HG02981 (cell line): ENCODE data around the gene RPS16.

ENCODE experiments used
- ATAC-seq: cut with Tn5 transposase; IDR thresholded peaks from one replicate; pipeline ENCODE4 v1.9.1; 2021; ENCODE audit warnings: mild to moderate bottlenecking, moderate library complexity; ENCODE audit not compliant: unreplicated experiment

RPS16 gene

GRCh38 chr19:39423258-39424086, 12.3 kb downstream of the RPS16 start:
- ATAC-seq: no peak

DNA sequence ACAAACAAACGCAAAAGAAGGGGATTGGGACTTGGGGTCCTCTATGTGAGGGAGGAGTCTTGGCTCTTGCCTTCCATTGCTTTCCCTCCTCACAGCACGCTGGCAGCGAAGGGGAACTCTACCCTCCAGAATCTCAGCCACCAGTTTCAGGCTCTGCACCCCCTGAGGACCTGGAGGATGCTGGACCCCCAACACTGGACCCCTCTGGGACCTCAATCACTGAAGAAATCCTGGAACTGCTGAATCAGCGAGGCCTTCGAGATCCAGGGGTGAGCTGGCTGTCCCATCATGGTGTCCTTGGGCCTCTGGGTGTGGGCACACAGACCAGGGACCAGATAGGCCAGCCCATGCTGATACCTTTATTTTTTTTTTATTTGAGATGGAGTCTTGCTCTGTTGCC, 13.7 kb downstream of the RPS16 start:
- ATAC-seq: no peak

DNA sequence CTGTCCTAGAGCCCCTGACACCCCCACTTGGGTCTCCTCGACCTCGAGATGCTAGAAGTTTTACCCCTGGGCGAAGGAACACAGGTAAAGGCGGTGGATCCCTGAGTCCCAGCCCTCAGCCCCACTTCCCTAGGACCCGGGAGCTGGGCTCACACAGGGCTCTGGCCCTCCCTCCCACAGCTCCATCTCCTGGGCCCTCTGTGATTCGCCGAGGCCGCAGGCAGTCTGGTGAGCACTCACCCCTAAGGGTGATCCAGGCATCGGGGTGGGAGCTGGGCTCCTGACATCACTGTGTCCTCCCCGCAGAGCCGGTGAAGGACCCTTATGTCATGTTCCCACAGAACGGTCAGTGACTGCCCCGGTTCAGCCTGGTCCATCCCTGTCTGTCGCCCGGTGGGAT, 15.0 kb downstream of the RPS16 start:
- no peak for ATAC-seq

DNA sequence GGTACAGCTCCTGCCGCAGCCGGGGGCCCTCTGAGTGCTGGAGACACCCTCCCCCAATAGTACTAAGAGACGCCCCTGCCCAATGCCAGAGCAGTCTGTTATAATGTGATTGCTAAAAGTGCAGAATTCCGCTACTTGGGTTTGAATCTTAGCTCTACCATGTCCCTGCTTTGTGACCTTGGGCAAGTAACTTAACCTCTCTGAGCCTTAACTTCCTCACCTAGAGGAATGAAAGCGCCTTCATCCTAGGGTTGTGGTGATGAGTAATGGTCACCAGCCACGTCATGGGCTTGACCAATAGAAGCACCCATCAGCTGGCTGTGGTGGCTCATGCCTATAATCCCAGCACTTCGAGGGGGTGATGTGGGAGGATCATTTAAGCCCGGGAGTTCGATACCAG, 16.7 kb downstream of the RPS16 start:
- ATAC-seq: no peak

DNA sequence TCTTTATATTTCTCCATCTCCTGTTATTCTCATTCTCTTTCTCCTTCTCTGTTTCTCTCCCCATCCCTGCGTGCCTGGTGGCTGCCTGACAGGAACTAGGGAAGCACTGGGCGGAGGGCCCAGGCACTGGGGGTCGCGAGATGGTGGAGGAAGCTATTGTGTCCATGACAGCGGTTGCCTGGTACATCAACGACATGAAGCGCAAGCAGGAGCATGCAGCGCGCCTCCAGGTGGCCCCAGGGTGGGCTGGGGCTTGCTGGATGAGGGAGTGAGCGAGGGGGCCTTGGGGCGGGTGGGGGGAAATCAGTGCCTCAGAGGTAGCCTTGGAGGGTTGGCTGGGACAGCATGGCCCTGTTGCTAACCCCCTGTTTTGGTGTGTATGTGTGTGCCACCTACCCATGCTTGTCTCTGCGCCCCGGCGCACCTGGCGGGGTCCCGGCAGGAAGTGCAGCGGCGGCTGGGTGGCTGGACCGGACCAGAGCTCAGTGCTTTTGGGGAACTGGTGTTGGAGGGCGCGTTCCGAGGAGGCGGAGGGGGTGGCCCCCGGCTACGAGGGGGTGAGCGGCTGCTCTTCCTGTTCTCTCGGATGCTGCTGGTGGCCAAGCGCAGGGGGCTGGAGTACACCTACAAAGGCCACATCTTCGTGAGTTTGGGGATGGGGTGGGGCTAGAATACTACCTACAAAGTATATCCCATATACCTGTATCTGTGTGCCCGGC, 18.1 kb downstream of the RPS16 start:
- no peak for ATAC-seq

GRCh38 chr19:39416152-39417120, 19.3 kb downstream of the RPS16 start:
- ATAC-seq: no peak

DNA sequence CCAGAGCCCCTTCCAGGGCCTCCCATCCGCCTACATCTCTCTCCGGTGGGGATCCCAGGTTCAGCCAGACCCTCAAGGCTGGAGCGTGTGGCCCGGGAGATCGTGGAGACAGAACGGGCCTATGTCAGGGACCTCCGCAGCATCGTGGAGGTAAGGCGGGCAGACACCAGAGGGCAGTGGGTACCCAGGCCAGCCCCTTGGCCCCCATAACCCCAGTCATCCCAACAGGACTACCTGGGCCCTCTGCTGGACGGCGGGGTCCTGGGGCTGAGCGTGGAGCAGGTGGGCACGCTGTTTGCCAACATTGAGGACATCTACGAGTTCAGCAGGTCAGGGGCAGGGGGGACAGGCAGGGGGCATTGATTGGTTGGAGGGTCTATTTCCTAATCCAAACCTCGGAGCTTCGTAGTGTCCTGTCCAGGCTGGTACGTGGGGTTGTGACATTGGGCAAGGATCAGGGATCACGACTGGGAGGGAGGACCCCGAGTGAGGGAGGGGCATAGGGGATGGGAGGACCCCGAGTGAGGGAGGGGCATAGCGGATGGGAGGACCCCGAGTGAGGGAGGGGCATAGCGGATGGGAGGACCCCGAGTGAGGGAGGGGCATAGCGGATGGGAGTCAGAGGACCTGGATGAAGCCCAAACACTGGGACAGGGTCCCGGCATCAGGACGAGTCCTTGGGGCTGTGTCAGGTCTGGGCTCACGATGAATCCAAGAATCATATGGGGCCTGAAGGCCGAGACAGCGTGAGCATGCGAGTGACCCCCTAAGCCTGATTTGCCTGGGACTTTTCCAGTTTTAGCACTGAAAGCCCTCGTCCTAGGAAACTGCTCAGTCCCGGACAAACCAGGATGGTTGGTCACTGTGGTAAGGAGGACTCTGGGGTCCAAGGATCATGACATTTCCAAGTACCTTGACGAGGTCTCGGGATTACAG, 20.4 kb downstream of the RPS16 start:
- ATAC-seq: no peak

DNA sequence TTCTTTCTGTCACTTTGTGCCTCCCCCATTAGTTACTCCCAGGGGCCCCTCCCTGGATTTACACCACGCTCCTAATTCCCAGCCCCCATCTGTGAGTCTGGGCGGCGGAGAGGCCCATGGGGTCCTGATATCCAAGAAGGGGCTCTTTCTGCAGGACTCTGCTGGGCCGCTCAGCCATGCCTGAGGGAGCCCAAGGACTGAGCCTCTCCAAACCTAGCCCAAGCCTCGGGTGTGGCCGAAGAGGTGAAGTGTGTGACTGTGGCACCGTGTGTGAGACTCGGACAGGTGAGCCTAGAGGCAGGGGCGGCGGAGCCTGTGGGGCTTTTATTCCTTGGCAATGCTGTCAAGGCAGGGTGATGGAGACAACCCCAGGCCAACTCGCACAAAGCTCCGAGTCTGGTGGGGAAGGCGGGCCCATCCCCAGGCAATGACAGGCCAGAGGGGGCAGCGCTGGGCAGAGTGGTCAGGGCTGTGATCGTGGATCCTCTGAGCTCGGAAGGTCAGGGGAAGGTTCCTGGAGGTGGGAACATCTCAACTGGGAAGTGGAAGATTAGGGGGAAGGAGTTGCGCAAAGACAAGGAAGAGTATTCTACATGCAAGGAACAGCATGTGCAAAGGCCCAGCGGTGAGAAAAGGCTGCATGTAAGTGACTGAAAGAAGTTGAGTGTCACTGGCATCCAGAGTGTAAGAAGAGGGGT, 21.7 kb downstream of the RPS16 start:
- no peak for ATAC-seq

DNA sequence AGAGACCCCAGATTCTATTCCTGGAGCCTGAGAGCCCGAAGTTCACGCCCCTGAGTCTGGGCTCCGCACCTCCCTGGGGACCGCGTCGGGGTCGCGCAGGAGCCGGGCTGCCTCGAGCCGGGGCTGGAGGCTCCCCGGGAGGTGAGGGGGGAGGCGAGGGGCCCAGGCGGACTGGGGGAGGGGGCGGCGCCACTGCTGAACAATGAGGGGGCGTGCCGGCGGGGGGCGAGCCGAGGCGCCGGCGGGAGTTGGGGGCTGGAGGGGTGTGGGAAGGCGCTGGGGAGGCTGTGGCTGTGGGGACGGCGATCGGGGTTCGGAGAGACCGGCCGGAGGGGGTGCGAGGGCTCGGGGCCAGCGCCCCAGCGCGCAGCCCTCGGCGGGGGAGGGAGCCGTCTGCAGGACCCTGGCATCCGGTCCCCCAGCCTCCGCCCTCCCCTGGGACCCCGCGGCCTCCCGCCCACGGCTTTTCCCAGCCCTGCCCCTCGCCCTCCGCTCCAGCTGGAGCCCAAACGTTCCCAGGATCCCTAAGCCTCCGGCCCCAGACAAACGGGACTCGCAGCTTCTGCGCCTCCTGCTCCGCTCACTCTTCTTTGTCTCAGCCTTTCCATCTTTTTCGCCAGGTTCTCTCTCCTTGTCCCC, 22.4 kb downstream of the RPS16 start:
- ATAC-seq: no peak

GRCh38 chr19:39412867-39413271, 22.9 kb downstream of the RPS16 start:
- ATAC-seq: no peak

DNA sequence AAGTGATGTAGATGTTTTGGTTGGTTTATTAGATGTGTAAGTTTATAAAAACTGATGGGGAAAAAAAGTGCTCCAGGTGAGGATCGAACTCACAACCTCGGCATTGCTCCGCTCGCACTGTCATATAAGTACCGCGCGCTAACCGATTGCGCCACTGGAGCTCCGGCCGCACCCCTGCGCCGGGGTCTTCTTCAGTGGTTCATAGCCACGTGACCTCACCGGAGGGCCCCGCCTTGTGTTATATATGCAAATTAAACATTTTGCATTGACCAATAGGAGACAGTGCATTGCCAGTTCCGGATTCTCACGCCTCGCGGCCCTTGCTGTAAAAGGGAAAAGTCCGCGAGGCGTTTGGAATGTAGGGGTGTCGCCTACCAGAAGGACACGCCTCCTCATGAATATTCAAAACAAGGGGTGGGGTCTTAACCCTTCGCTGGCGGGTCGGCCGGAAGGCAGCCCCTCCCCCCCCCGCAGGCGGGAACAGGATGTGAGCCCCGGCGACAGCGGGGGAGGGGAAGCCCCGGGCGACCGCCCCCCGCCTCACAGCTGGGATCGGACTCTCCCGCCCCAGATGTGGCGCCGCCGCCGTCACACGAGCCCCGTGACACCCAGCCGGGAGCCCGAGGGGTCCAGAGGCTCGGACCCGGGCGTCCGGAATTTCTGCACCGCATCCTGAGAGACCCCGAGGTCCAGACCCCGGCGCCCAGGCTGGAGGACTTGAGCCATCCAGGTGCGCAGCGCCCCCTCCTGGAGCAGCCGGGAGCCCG, 23.5 kb downstream of the RPS16 start, which contains the start of gene PLEKHG2:
Gene PLEKHG2, plus strand, starts transcription at position 570 of the 767 bp plus-strand sequence. CDS start 1,418 bp downstream, outside the sequence.
- peak; percentile 55 for ATAC-seq

- ATAC-seq: peak; percentile 22
These were observed 24.0 kb downstream of the RPS16 start for GRCh38 chr19:39411832-39412099.

- no peak for ATAC-seq
These were observed 24.5 kb downstream of the RPS16 start for GRCh38 chr19:39411081-39411831.

GRCh38 chr19:39410831-39411080, 25.0 kb downstream of the RPS16 start:
- no peak for ATAC-seq

- no peak for ATAC-seq
These were observed 25.5 kb downstream of the RPS16 start for GRCh38 chr19:39410017-39410830.

GRCh38 chr19:39409208-39410016, 26.3 kb downstream of the RPS16 start:
- ATAC-seq: no peak
